Measurements from ENCODE around the gene PET100.

PET100 gene

GRCh38 chr19:7633698-7634097, 4.1 kb downstream of the PET100 start, which contains the start of gene PCP2:
Gene PCP2 (minus strand): TSS chr19:7633719. CDS start chr19:7633457, 262 bp downstream.
- Histone ChIP-seq H3K27ac (no peak within 1 kb of the TSS; the same call in 1 of the 2 replicates), H3K36me3 (peaks cover 16% of the 10 kb centered on the region), H3K9me3 (ENCODE audit: severe bottlenecking) (no peaks in the 10 kb centered on the region), H3K4me3 (ENCODE audit: low read depth, low read length) (no peak within 1 kb of the TSS), H3K27me3 (ENCODE audit: insufficient read depth, low read depth, severe bottlenecking) (no peaks in the 10 kb centered on the region)
- DNase-seq: no peak
- TF ChIP-seq, protein P1, sequence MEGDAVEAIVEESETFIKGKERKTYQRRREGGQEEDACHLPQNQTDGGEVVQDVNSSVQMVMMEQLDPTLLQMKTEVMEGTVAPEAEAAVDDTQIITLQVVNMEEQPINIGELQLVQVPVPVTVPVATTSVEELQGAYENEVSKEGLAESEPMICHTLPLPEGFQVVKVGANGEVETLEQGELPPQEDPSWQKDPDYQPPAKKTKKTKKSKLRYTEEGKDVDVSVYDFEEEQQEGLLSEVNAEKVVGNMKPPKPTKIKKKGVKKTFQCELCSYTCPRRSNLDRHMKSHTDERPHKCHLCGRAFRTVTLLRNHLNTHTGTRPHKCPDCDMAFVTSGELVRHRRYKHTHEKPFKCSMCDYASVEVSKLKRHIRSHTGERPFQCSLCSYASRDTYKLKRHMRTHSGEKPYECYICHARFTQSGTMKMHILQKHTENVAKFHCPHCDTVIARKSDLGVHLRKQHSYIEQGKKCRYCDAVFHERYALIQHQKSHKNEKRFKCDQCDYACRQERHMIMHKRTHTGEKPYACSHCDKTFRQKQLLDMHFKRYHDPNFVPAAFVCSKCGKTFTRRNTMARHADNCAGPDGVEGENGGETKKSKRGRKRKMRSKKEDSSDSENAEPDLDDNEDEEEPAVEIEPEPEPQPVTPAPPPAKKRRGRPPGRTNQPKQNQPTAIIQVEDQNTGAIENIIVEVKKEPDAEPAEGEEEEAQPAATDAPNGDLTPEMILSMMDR (IDR thresholded peaks at IDR 0.05; ENCODE audit: low read depth, low read length): no peak

- no peaks in the 10 kb centered on the region for H3K27me3 ChIP-seq (ENCODE audit: insufficient read depth, low read depth, severe bottlenecking)
- H3K27ac ChIP-seq: no peak overlapping the region
- H3K36me3 ChIP-seq: peaks cover 12% of the 10 kb centered on the region
- no peak overlapping the region for H3K4me3 ChIP-seq (ENCODE audit: low read depth, low read length)
- DNase-seq: no peak
- TF ChIP-seq, protein P1 (IDR thresholded peaks at IDR 0.05; ENCODE audit: low read depth, low read length): no peak
- no peaks in the 10 kb centered on the region for H3K9me3 ChIP-seq (ENCODE audit: severe bottlenecking)
Measured at GRCh38 chr19:7635670-7636069, 6.1 kb downstream of the PET100 start.

- Histone ChIP-seq H3K27ac (no peak overlapping the region), H3K4me3 (ENCODE audit: low read depth, low read length) (no peak overlapping the region), H3K36me3 (peaks cover 12% of the 10 kb centered on the region), H3K27me3 (ENCODE audit: insufficient read depth, low read depth, severe bottlenecking) (no peaks in the 10 kb centered on the region), H3K9me3 (ENCODE audit: severe bottlenecking) (no peaks in the 10 kb centered on the region)
- TF ChIP-seq, protein P1 (IDR thresholded peaks at IDR 0.05; ENCODE audit: low read depth, low read length): no peak
- no peak for DNase-seq
Measured at GRCh38 chr19:7636317-7636690, 6.7 kb downstream of the PET100 start.

DNA sequence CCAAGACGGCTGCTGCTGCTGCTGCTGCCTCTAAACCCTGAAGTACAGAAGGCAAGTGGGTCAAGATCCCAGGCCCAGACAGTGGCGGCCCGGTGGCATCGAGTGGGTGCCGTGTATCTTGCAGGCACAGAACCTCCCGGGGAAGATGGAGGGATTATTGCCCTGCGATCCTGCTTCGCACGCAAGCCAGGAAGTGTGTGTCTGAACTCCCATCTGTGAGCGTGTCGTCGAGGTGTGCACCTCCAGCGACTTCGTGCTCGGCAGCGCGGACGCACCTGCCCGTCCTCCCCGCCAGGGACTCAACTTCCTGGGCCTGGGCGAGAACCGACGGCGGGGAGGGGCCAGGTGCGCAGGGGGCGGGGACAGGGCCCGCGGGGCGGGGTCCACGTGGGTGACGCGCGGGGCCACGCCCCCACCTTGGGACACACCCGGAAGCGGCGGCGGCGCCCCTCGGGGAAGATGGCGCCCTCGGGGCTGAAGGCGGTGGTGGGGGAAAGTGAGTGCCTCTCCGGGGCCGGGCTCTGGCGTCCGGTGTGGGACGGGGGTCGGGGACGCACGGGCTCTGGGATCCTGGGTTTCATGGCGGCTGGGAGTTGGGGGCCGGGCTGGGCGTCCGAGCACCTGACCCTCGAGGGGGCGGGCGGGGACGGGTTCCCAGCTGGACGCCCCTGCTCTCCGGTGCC, 7.2 kb downstream of the PET100 start, which contains the start of gene STXBP2:
Gene STXBP2, plus strand, starts transcription at position 420 of the 683 bp plus-strand sequence. Its CDS starts 40 bp downstream, at position 460.
- H3K27ac ChIP-seq: peak within 1 kb of the TSS; percentile 42
- H3K27me3 ChIP-seq (ENCODE audit: insufficient read depth, low read depth, severe bottlenecking): no peaks in the 10 kb centered on the region
- no peak within 1 kb of the TSS for H3K4me3 ChIP-seq (ENCODE audit: low read depth, low read length)
- peaks cover 7% of the 10 kb centered on the region for H3K36me3 ChIP-seq
- DNase-seq: no peak
- TF ChIP-seq, protein P1 (IDR thresholded peaks at IDR 0.05; ENCODE audit: low read depth, low read length): no peak
- H3K9me3 ChIP-seq (ENCODE audit: severe bottlenecking): no peaks in the 10 kb centered on the region

DNA sequence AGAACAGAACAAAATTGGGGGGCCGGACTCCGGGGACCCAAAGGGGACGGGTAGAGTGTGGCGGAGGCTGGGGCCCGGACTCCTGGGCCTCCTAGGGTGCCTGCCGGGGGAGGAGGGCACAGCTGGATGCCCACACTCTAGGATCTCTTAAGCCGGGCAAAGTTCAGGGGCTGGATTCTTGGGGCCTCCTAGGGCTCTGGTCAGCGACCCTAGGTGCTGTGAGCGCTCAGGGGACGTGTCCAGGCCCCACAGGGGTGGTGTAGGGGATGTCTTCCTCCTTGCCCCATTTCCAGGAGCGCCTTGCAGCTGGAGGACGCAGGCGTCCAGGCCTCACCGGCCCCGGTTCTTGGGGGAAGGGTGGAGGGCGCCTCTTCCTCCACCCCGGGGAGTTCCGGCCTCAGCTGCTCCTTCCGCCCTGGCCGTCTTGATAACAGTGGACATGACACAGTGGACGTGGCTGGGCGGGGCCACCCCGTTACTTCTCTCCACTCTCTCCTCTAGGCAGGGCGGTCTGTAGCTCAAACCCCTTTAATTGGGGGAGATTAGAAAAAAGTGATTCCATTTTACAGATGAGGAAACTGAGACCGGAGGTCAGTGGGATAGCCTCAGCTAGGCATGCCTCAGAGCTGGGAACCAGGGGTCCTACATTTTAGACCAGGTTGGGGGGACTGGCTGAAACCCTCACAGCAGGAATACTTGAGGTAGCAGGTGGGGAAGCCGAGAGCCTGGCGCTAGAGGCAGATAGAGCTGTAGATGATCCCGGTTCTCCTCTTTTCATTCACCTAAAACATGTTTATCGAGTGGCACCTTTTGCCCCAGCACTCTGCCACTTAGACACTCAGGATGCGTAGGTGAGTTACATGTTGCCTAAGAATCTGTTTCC, 8.0 kb downstream of the PET100 start:
- H3K9me3 ChIP-seq (ENCODE audit: severe bottlenecking): no peaks in the 10 kb centered on the region
- peaks cover 2% of the 10 kb centered on the region for H3K36me3 ChIP-seq
- H3K27me3 ChIP-seq (ENCODE audit: insufficient read depth, low read depth, severe bottlenecking): no peaks in the 10 kb centered on the region
- no peak for DNase-seq
- peak overlapping the region; percentile 42 for H3K27ac ChIP-seq
- H3K4me3 ChIP-seq (ENCODE audit: low read depth, low read length): no peak overlapping the region
- TF ChIP-seq, protein P1 (IDR thresholded peaks at IDR 0.05; ENCODE audit: low read depth, low read length): no peak
